ENCODE data around the gene DOCK1. TPM values are rescaled to one million over a fixed set of nuclear protein-coding genes. Genes with fewer than 3 reads are reported as not detected.

The DOCK1 gene
- total RNA-seq, 1 experiment from 2014 or later, result 82.2 TPM

DNA sequence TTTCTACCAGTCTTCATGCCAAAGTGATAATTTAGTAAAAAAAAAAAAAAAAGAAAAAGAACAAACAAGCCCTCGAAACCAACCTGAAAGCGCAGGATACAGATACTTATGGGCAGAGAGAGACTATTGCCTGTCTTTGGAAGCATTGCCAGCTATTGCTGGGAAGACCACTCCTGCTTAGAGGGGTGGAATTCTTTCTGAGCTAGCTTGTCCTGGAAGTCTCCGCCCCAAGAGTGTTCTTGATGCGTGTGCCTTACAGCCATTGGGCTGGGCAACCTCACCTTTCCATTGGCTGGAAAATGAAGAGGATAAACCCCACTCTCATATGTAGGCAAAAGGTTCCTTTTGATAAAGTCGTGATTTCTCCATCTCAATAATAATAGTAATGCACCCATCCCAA lies 311.0 kb downstream of the DOCK1 start:
- no peak overlapping the region for H3K4me3 ChIP-seq (ENCODE audit: low read depth, low read length)
- TF ChIP-seq CTCF (IDR thresholded peaks at IDR 0.05; ENCODE audit: insufficient read depth in 1 of 2, low read depth in 1 of 2, low read length in 1 of 2, severe bottlenecking in 1 of 2, unreplicated experiment in 1 of 2), result no peak
- ChIA-PET CTCF (no interaction called here), POLR2A (interaction anchor here (0.6 kb wide), 1 partner anchor 758 kb away, joined by 6 read pairs; no protein-coding TSS in a partner anchor)
- no peak for DNase-seq
- no peak overlapping the region for H3K4me3 Mint-ChIP-seq (ENCODE audit: unreplicated experiment)
- no TSS peak for BruUV-seq (replicated peaks)
- H3K36me3 Mint-ChIP-seq (ENCODE audit: insufficient read depth, unreplicated experiment), result peaks cover 12% of the 10 kb centered on the region
- H3K27me3 Mint-ChIP-seq (ENCODE audit: insufficient read depth, unreplicated experiment), result no peaks in the 10 kb centered on the region
- H3K9me3 Mint-ChIP-seq (ENCODE audit: unreplicated experiment), result no peaks in the 10 kb centered on the region
- H3K36me3 ChIP-seq (ENCODE audit: control insufficient read depth, insufficient read depth, low read length), result no peaks in the 10 kb centered on the region
- no peaks in the 10 kb centered on the region for H3K4me1 Mint-ChIP-seq (ENCODE audit: low read depth, unreplicated experiment)
- H3K27ac Mint-ChIP-seq (ENCODE audit: unreplicated experiment), result no peak overlapping the region
- intact Hi-C loops (cut with micrococcal nuclease; ENCODE audit: unreplicated experiment), result no loop called here
- no peaks in the 10 kb centered on the region for H3K27me3 ChIP-seq (replicated peaks; ENCODE audit: control insufficient read depth, insufficient read depth, low read length)
- no peaks in the 10 kb centered on the region for H3K4me1 ChIP-seq
- no peaks in the 10 kb centered on the region for H3K9me3 ChIP-seq

DNA sequence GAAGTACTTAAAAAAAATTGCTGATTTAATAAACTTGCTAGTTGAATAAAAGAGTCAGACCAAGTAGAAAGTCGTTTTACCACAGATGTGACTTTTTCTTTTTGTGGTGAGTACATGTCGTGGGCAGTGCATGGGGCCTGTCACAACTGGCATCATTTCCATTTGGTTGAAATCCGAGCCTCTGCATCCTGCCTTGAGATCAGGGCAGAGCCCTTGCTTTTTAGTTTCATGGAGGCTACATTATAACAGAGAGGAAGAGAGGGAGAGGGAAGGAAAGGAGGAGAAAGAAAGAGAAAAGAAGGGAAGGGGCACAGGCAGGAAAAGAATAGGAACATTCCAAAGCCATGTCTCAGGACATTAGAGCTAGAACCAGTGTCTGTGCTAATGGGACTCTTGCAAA lies 311.6 kb downstream of the DOCK1 start:
- intact Hi-C loops (cut with micrococcal nuclease; ENCODE audit: unreplicated experiment), result no loop called here
- Mint-ChIP-seq H3K4me3 (ENCODE audit: unreplicated experiment) (no peak overlapping the region), H3K27me3 (ENCODE audit: insufficient read depth, unreplicated experiment) (no peaks in the 10 kb centered on the region), H3K36me3 (ENCODE audit: insufficient read depth, unreplicated experiment) (peaks cover 12% of the 10 kb centered on the region), H3K9me3 (ENCODE audit: unreplicated experiment) (no peaks in the 10 kb centered on the region), H3K4me1 (ENCODE audit: low read depth, unreplicated experiment) (no peaks in the 10 kb centered on the region), H3K27ac (ENCODE audit: unreplicated experiment) (no peak overlapping the region)
- no TSS peak for BruUV-seq (replicated peaks)
- H3K27me3 ChIP-seq (replicated peaks; ENCODE audit: control insufficient read depth, insufficient read depth, low read length), result no peaks in the 10 kb centered on the region
- no peaks in the 10 kb centered on the region for H3K4me1 ChIP-seq
- TF ChIP-seq CTCF (IDR thresholded peaks at IDR 0.05; ENCODE audit: insufficient read depth in 1 of 2, low read depth in 1 of 2, low read length in 1 of 2, severe bottlenecking in 1 of 2, unreplicated experiment in 1 of 2), result no peak
- no peak for DNase-seq
- POLR2A ChIA-PET, result no interaction called here
- H3K36me3 ChIP-seq (ENCODE audit: control insufficient read depth, insufficient read depth, low read length), result no peaks in the 10 kb centered on the region
- H3K4me3 ChIP-seq (ENCODE audit: low read depth, low read length), result no peak overlapping the region
- CTCF ChIA-PET, result no interaction called here
- no peaks in the 10 kb centered on the region for H3K9me3 ChIP-seq

- Histone ChIP-seq H3K4me1 (no peaks in the 10 kb centered on the region), H3K36me3 (ENCODE audit: control insufficient read depth, insufficient read depth, low read length) (no peaks in the 10 kb centered on the region), H3K9me3 (no peaks in the 10 kb centered on the region), H3K27me3 (replicated peaks; ENCODE audit: control insufficient read depth, insufficient read depth, low read length) (no peaks in the 10 kb centered on the region), H3K4me3 (ENCODE audit: low read depth, low read length) (no peak overlapping the region)
- Mint-ChIP-seq H3K9me3 (ENCODE audit: unreplicated experiment) (no peaks in the 10 kb centered on the region), H3K27me3 (ENCODE audit: insufficient read depth, unreplicated experiment) (no peaks in the 10 kb centered on the region), H3K4me1 (ENCODE audit: low read depth, unreplicated experiment) (no peaks in the 10 kb centered on the region), H3K4me3 (ENCODE audit: unreplicated experiment) (no peak overlapping the region), H3K27ac (ENCODE audit: unreplicated experiment) (no peak overlapping the region), H3K36me3 (ENCODE audit: insufficient read depth, unreplicated experiment) (peaks cover 12% of the 10 kb centered on the region)
- POLR2A ChIA-PET, result no interaction called here
- BruUV-seq (replicated peaks), result no TSS peak
- no peak for TF ChIP-seq CTCF (IDR thresholded peaks at IDR 0.05; ENCODE audit: insufficient read depth in 1 of 2, low read depth in 1 of 2, low read length in 1 of 2, severe bottlenecking in 1 of 2, unreplicated experiment in 1 of 2)
- intact Hi-C loops (cut with micrococcal nuclease; ENCODE audit: unreplicated experiment), result no loop called here
- no peak for DNase-seq
- CTCF ChIA-PET, result no interaction called here
Observed at GRCh38 chr10:127218658-127219057, 313.4 kb downstream of the DOCK1 start.
